GM12878 (cell line): ENCODE measurements around the gene PATL2. TPM values are rescaled to one million over a fixed set of nuclear protein-coding genes. Genes with fewer than 3 reads are reported as not detected.
"Not testable (repeated sequence)": the region's sequence is repeated elsewhere in the genome, so short reads cannot be mapped to it uniquely, and the experiment has no call there.

Source experiments
- ATAC-seq: fragments of 200-7000 bp; cut with Tn5 transposase; 3 replicates; pipeline ENCODE4 v1.9.1; 2020; ENCODE audit warnings: mild to moderate bottlenecking, moderate library complexity
- BruUV-seq: library from RNA; stranded (reverse); fragments of 400-500 nt; replicated peaks from 2 replicates; lab custom pipeline; 2021; lab: Mats Ljungman, UMichigan
- CTCF ChIA-PET: fragments of 300-600 bp; sonication (Branson Sonifier 250); formaldehyde crosslinking; extraction: SDS; loops from one replicate; lab custom pipeline; 2021; ENCODE audit warnings: inconsistent platforms; lab: Yijun Ruan, JAX
- POLR2A ChIA-PET: fragments of 350-600 bp; formaldehyde crosslinking; extraction: SDS; loops from one replicate; lab custom pipeline; 2021; ENCODE audit warnings: inconsistent platforms; lab: Charles Lee
- RAD21 ChIA-PET: fragments of 300-600 bp; sonication (Branson Sonifier 250); formaldehyde crosslinking; loops from one replicate; lab custom pipeline; 2023; ENCODE audit warnings: antibody characterized with exemption; ENCODE audit not compliant: unreplicated experiment; lab: Charles Lee
- SMC1A ChIA-PET: fragments of 300-600 bp; sonication (Branson Sonifier 250); formaldehyde crosslinking; loops from one replicate; lab custom pipeline; 2023; ENCODE audit not compliant: unreplicated experiment, uncharacterized antibody; lab: Charles Lee
- DNase-seq: peaks from one replicate; pipeline ENCODE4 v3.0.0-alpha.2; 2011; ENCODE audit warnings: low read depth, low spot score
- FAIRE-seq: peaks from 3 replicates; lab custom pipeline; 2011; peaks lifted over from hg19 to GRCh38; lab: Jason Lieb, UNC
- H2AFZ ChIP-seq: 2 replicates; pipeline ENCODE4 v1.6.0; 2011; ENCODE audit warnings: low read depth, low read length, control low read depth; ENCODE audit not compliant: control insufficient read depth
- H3K27ac ChIP-seq: 2 replicates; pipeline ENCODE4 v1.5.1; 2011; ENCODE audit warnings: control low read depth; ENCODE audit not compliant: control insufficient read depth, insufficient read depth
- H3K27me3 ChIP-seq, 2 experiments: replicated peaks in 1 of 2; 2 replicates each; pipeline versions ENCODE4 v1.6.0 to v1.6.1; 2011; ENCODE audit warnings: low read length in 1 of 2; ENCODE audit not compliant: control insufficient read depth in 2 of 2, insufficient read depth in 2 of 2
- H3K36me3 ChIP-seq, 2 experiments: 2 replicates each; pipeline ENCODE4 v1.5.1; 2011; ENCODE audit warnings: low read length in 1 of 2; ENCODE audit not compliant: control insufficient read depth in 2 of 2, insufficient read depth in 2 of 2
- H3K4me1 ChIP-seq: 2 replicates; pipeline ENCODE4 v1.6.1; 2011; ENCODE audit warnings: mild to moderate bottlenecking, low read length, moderate library complexity, mixed read lengths; ENCODE audit not compliant: control insufficient read depth, insufficient read depth
- H3K4me2 ChIP-seq: 2 replicates; pipeline ENCODE4 v1.6.0; 2011; ENCODE audit warnings: control low read depth; ENCODE audit not compliant: control insufficient read depth, insufficient read depth
- H3K4me3 ChIP-seq: fragments of 200-600 bp; sonication (generic); 2 replicates; pipeline ENCODE4 v1.5.1; 2016
- H3K79me2 ChIP-seq: 2 replicates; pipeline ENCODE4 v1.6.0; 2011; ENCODE audit warnings: low read length; ENCODE audit not compliant: control insufficient read depth, insufficient read depth
- H3K9ac ChIP-seq: 2 replicates; pipeline ENCODE4 v1.8.0; 2011; ENCODE audit warnings: low read length, control low read depth, mixed read lengths; ENCODE audit not compliant: control insufficient read depth, insufficient read depth
- H3K9me3 ChIP-seq: replicated peaks from 3 replicates; pipeline ENCODE4 v1.5.1; 2011; ENCODE audit warnings: mild to moderate bottlenecking, low read length; ENCODE audit not compliant: control insufficient read depth, insufficient read depth
- H4K20me1 ChIP-seq: 2 replicates; pipeline ENCODE4 v1.6.0; 2011; ENCODE audit not compliant: control insufficient read depth, insufficient read depth
- BHLHE40 ChIP-seq, 2 experiments: fragments of 450-650 bp in 1 of 2; IDR thresholded peaks; 2 replicates each; pipeline ENCODE4 v1.6.1; 2011 to 2017; ENCODE audit warnings: low read depth in 2 of 2, borderline replicate concordance in 1 of 2, improper control_type of control experiment in 1 of 2, low read length in 1 of 2, mild to moderate bottlenecking in 1 of 2
- CBX3 ChIP-seq: fragments of 200-600 bp; sonication (generic); IDR thresholded peaks from 2 replicates; pipeline ENCODE4 v1.6.1; 2016; ENCODE audit warnings: low read depth, borderline replicate concordance
- CBX5 ChIP-seq: sonication (generic); IDR thresholded peaks from 2 replicates; pipeline ENCODE4 v1.6.1; 2016; ENCODE audit warnings: low read depth, moderate library complexity, mild to moderate bottlenecking, inconsistent platforms
- EZH2 ChIP-seq: IDR thresholded peaks from 2 replicates; pipeline ENCODE4 v1.6.1; 2012; ENCODE audit warnings: low read depth, mild to moderate bottlenecking, control low read depth, inconsistent platforms, low read length, borderline replicate concordance; ENCODE audit not compliant: control insufficient read depth
- KLF5 ChIP-seq: fragments of 450-650 bp; IDR thresholded peaks from 2 replicates; pipeline ENCODE4 v1.6.1; 2014; ENCODE audit warnings: mild to moderate bottlenecking; ENCODE audit not compliant: partially characterized antibody
- MXI1 ChIP-seq: fragments of 150-350 bp; IDR thresholded peaks from 2 replicates; pipeline ENCODE4 v1.6.1; 2011; ENCODE audit warnings: low read depth, mild to moderate bottlenecking, inconsistent platforms, low read length, improper control_type of control experiment
- PAX5 ChIP-seq: IDR thresholded peaks from 2 replicates; pipeline ENCODE4 v1.6.1; 2011; ENCODE audit warnings: low read depth, low read length, borderline replicate concordance
- POU2F2 ChIP-seq: IDR thresholded peaks from 3 replicates; pipeline ENCODE4 v1.6.1; 2011; ENCODE audit warnings: low read depth, mild to moderate bottlenecking, low read length, borderline replicate concordance
- SMAD5 ChIP-seq: IDR thresholded peaks from 2 replicates; pipeline ENCODE4 v1.6.1; 2016; ENCODE audit warnings: antibody characterized with exemption, low read depth
- WRNIP1 ChIP-seq: IDR thresholded peaks from 2 replicates; pipeline ENCODE4 v1.6.1; 2011; ENCODE audit warnings: low read depth, low read length, improper control_type of control experiment, borderline replicate concordance
- ZNF24 ChIP-seq: fragments of 450-650 bp; IDR thresholded peaks from 2 replicates; pipeline ENCODE4 v1.6.1; 2017; ENCODE audit warnings: antibody characterized with exemption, mild to moderate bottlenecking
- WGBS: methylation state at CpG from one replicate; pipeline ENCODE4 v1.1.6; 2016; ENCODE audit warnings: low lambda C conversion rate; ENCODE audit not compliant: insufficient replicate concordance, insufficient coverage; ENCODE audit errors: missing lambda C conversion rate; 5-methylcytosine and 5-hydroxymethylcytosine counted together
- in situ Hi-C: fragments of 300-500 bp; cut with MboI; formaldehyde crosslinking; loops from 9 replicates; pipeline ENCODE4 v1.14.3; 2018; ENCODE audit warnings: mixed read lengths
- intact Hi-C: fragments of 100-400 bp; cut with micrococcal nuclease; formaldehyde crosslinking; loops from one replicate; pipeline ENCODE4 v1.14.2; 2022; ENCODE audit not compliant: unreplicated experiment
- polyA plus RNA-seq, 11 experiments: library from polyadenylated mRNA; depleted of rRNA in 4 of 11; unstranded in 6 of 11; stranded (reverse) in 5 of 11; fragments of >200 nt; fragmentation: Nextera tagmentation in 4 of 11; fragmentation: Illumina TruSeq in 1 of 11; extraction: Ambion mirVana in 4 of 11; extraction: Trizol in 1 of 11; gene quantifications; 1 replicate in 1 of 11; 2 replicates in 10 of 11; pipeline versions ENCODE4 v1.2.1 to v1.2.3, GENCODE V29; 2011 to 2016; ENCODE audit warnings: inconsistent platforms in 2 of 11, missing spikeins in 2 of 11, low read depth in 1 of 11
- total RNA-seq, 4 experiments: library from RNA; depleted of rRNA in 3 of 4; stranded (reverse); fragments of >200 nt in 3 of 4; fragmentation: Illumina TruSeq in 1 of 4; extraction: Trizol in 1 of 4; gene quantifications; 2 replicates each; pipeline versions ENCODE4 v1.2.1 to v1.2.3, GENCODE V29; 2013 to 2021
- TF ChIP-seq, protein P1 (sequence below): IDR thresholded peaks from 2 replicates; pipeline ENCODE4 v1.6.1; 2011; ENCODE audit warnings: borderline replicate concordance, low read depth, mild to moderate bottlenecking, moderate library complexity, mixed read lengths, low read length; ENCODE audit not compliant: insufficient read depth; ENCODE audit errors: extremely low read length
- TF ChIP-seq, protein P2 (sequence below): IDR thresholded peaks from 2 replicates; pipeline ENCODE4 v1.6.1; 2012; ENCODE audit warnings: low read length, inconsistent platforms
- TF ChIP-seq, protein P3 (sequence below): IDR thresholded peaks from 2 replicates; pipeline ENCODE4 v1.6.1; 2011; ENCODE audit warnings: low read depth, mild to moderate bottlenecking, low read length, moderate library complexity, borderline replicate concordance; ENCODE audit errors: extremely low read depth

Gene PATL2
- total and polyA plus RNA-seq, 10 of the 15 experiments (the other 5 are each of a cell fraction or from before 2014, with no cell fraction given): 4.2 to 16.2 (median 12.1) TPM

DNA sequence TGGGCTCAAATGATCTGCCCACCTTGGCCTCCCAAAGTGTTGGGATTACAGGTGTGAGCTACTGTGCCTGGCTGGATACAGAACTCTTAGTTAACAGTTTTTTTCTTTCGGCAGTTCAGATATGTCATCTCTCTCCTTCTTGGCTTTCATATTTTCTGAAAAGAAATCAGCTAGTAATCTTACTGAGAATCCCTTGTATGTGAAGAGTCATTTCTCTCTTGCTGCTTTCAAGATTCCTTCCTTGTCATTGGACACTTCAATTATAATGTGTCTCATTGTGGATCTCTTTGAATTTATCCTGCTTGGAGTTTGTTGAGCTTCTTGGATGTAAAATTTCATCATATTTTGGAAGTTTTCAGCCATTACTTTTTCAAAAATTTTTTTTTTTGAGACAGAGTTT is 42.2 kb upstream of the PATL2 start (continued):
- TF ChIP-seq, protein P1, sequence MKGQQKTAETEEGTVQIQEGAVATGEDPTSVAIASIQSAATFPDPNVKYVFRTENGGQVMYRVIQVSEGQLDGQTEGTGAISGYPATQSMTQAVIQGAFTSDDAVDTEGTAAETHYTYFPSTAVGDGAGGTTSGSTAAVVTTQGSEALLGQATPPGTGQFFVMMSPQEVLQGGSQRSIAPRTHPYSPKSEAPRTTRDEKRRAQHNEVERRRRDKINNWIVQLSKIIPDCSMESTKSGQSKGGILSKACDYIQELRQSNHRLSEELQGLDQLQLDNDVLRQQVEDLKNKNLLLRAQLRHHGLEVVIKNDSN: no peak
- TF ChIP-seq, protein P2, sequence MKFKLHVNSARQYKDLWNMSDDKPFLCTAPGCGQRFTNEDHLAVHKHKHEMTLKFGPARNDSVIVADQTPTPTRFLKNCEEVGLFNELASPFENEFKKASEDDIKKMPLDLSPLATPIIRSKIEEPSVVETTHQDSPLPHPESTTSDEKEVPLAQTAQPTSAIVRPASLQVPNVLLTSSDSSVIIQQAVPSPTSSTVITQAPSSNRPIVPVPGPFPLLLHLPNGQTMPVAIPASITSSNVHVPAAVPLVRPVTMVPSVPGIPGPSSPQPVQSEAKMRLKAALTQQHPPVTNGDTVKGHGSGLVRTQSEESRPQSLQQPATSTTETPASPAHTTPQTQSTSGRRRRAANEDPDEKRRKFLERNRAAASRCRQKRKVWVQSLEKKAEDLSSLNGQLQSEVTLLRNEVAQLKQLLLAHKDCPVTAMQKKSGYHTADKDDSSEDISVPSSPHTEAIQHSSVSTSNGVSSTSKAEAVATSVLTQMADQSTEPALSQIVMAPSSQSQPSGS: no peak
- no peak for TF ChIP-seq ZNF24
- TF ChIP-seq MXI1: no peak
- TF ChIP-seq BHLHE40 (IDR thresholded peaks at IDR 0.05; ENCODE audit: borderline replicate concordance in 1 of 2, low read depth in 2 of 2, low read length in 1 of 2): no peak
- TF ChIP-seq SMAD5: no peak
- no peak for TF ChIP-seq KLF5
- no peak for TF ChIP-seq CBX3
- no peak for TF ChIP-seq WRNIP1
- TF ChIP-seq POU2F2: no peak
- no peak for TF ChIP-seq EZH2
- TF ChIP-seq, protein P3, sequence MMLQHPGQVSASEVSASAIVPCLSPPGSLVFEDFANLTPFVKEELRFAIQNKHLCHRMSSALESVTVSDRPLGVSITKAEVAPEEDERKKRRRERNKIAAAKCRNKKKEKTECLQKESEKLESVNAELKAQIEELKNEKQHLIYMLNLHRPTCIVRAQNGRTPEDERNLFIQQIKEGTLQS: no peak
- no peak for TF ChIP-seq PAX5
- TF ChIP-seq CBX5: no peak
- TF ChIP-seq, all 136 proteins: peak for 0

DNA sequence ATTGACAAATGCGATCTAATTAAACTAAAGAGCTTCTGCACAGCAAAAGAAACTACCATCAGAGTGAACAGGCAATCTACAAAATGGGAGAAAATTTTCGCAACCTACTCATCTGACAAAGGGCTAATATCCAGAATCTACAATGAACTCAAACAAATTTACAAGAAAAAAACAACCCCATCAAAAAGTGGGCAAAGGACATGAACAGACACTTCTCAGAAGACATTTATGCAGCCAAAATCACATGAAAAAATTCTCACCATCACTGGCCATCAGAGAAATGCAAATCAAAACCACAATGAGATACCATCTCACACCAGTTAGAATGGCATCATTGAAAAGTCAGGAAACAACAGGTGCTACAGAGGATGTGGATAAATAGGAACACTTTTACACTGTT is 32.3 kb upstream of the PATL2 start:
- in situ Hi-C loops, H3K27me3 ChIP-seq, H3K27ac ChIP-seq, CTCF ChIA-PET, H2AFZ ChIP-seq, SMC1A ChIA-PET, RAD21 ChIA-PET, H3K9me3 ChIP-seq, H3K79me2 ChIP-seq, DNase-seq, H3K36me3 ChIP-seq, BruUV-seq, H3K4me3 ChIP-seq, intact Hi-C loops, POLR2A ChIA-PET, H4K20me1 ChIP-seq, H3K9ac ChIP-seq, H3K4me1 ChIP-seq, H3K4me2 ChIP-seq, FAIRE-seq, ATAC-seq: not testable (repeated sequence)
- 91% methylated on average over 1 of the region's 2 CpGs for WGBS
